B cell (primary cell): Measurements from ENCODE around the gene SMCO2. TPM values are rescaled to one million over a fixed set of nuclear protein-coding genes. Genes with fewer than 3 reads are reported as not detected.

Experiments
- ATAC-seq: fragments of 200-7000 bp; cut with Tn5 transposase; one replicate; pipeline ENCODE4 v1.10.0; 2021; ENCODE audit warnings: low read depth, mild to moderate bottlenecking, moderate number of reproducible peaks, moderate library complexity
- CTCF ChIA-PET: fragments of 350-600 bp; sonication (Branson Sonifier 250); formaldehyde crosslinking; loops from one replicate; lab custom pipeline; 2021; ENCODE audit warnings: antibody characterized with exemption, inconsistent platforms; lab: Charles Lee
- POLR2A ChIA-PET: fragments of 350-600 bp; sonication (Branson Sonifier 250); formaldehyde crosslinking; loops from one replicate; lab custom pipeline; 2021; ENCODE audit warnings: antibody characterized with exemption; lab: Charles Lee
- DNase-seq: peaks from one replicate; pipeline ENCODE4 v3.0.0; 2013
- H2AFZ ChIP-seq: 2 replicates; pipeline ENCODE4 v1.6.1; 2012; ENCODE audit warnings: mild to moderate bottlenecking, low read depth, low read length; ENCODE audit not compliant: insufficient read depth, poor library complexity, severe bottlenecking
- H3K27ac ChIP-seq, 2 donors: 1 replicate in 1 of 2; 2 replicates in 1 of 2; pipeline ENCODE4 v1.5.1; 2012 to 2013; ENCODE audit warnings: low read length in 2 of 2, mild to moderate bottlenecking in 2 of 2, moderate library complexity in 1 of 2
- H3K27me3 ChIP-seq, 4 experiments: fragments of 200-600 bp in 1 of 4; sonication (generic) in 1 of 4; replicated peaks in 1 of 4; 1 replicate in 2 of 4; 2 replicates in 2 of 4; pipeline versions ENCODE4 v1.6.1 to v1.7.0; 2013 to 2016; ENCODE audit warnings: low read length in 3 of 4, mild to moderate bottlenecking in 2 of 4, mixed read lengths in 1 of 4, moderate library complexity in 1 of 4; ENCODE audit not compliant: insufficient read depth in 4 of 4, control insufficient read depth in 3 of 4; ENCODE audit errors: control extremely low read depth in 1 of 4
- H3K36me3 ChIP-seq, 2 experiments: replicated peaks in 1 of 2; 1 replicate in 1 of 2; 2 replicates in 1 of 2; pipeline versions ENCODE4 v1.6.1 to v1.7.1; 2013; ENCODE audit warnings: low read length in 1 of 2; ENCODE audit not compliant: insufficient read depth in 2 of 2, control insufficient read depth in 1 of 2; ENCODE audit errors: control extremely low read depth in 1 of 2, extremely low read depth in 1 of 2
- H3K4me1 ChIP-seq, 2 donors: fragments of 200-600 bp in 1 of 2; sonication (generic) in 1 of 2; 1 replicate in 1 of 2; 2 replicates in 1 of 2; pipeline versions ENCODE4 v1.5.1 to v1.6.1; 2013 to 2017; ENCODE audit warnings: low read length in 2 of 2; ENCODE audit not compliant: control insufficient read depth in 2 of 2, insufficient read depth in 2 of 2
- H3K4me2 ChIP-seq: replicated peaks from 2 replicates; pipeline ENCODE3; 2012; ENCODE audit warnings: mild to moderate bottlenecking, low read depth, low read length; ENCODE audit not compliant: poor library complexity, severe bottlenecking
- H3K4me3 ChIP-seq, 5 experiments: fragments of 200-600 bp in 1 of 5; sonication (generic) in 1 of 5; 1 replicate in 3 of 5; 2 replicates in 2 of 5; pipeline versions ENCODE4 v1.5.1 to v1.7.0; 2011 to 2016; ENCODE audit warnings: low read length in 4 of 5, mild to moderate bottlenecking in 4 of 5, low read depth in 2 of 5, control low read depth in 1 of 5, moderate library complexity in 1 of 5; ENCODE audit not compliant: insufficient read depth in 1 of 5; ENCODE audit errors: control extremely low read depth in 1 of 5, extremely low read depth in 1 of 5
- H3K79me2 ChIP-seq: fragments of 200-600 bp; sonication (generic); one replicate; pipeline ENCODE4 v1.6.0; 2016; ENCODE audit warnings: low read length; ENCODE audit not compliant: control insufficient read depth, insufficient read depth
- H3K9ac ChIP-seq: fragments of 200-600 bp; sonication (generic); 2 replicates; pipeline ENCODE4 v1.6.1; 2017; ENCODE audit warnings: mild to moderate bottlenecking, low read length, moderate library complexity
- H3K9me3 ChIP-seq, 3 donors: one replicate each; pipeline versions ENCODE4 v1.6.1 to v1.7.1; 2013; ENCODE audit warnings: low read length in 2 of 3; ENCODE audit not compliant: control insufficient read depth in 2 of 3, insufficient read depth in 1 of 3; ENCODE audit errors: control extremely low read depth in 1 of 3
- H4K20me1 ChIP-seq: 2 replicates; pipeline ENCODE4 v1.6.0; 2012; ENCODE audit warnings: mild to moderate bottlenecking, low read length; ENCODE audit not compliant: insufficient read depth, control insufficient read depth, poor library complexity, severe bottlenecking
- H3K27ac Mint-ChIP-seq: one replicate; pipeline ENCODE4 v1.8.0; 2021; ENCODE audit warnings: mixed read lengths
- H3K27me3 Mint-ChIP-seq: one replicate; pipeline ENCODE4 v1.8.0; 2021; ENCODE audit warnings: mixed read lengths
- H3K4me1 Mint-ChIP-seq: one replicate; pipeline ENCODE4 v1.8.0; 2021; ENCODE audit warnings: mixed read lengths
- H3K4me3 Mint-ChIP-seq: one replicate; pipeline ENCODE4 v1.8.0; 2021; ENCODE audit warnings: mixed read lengths
- H3K9me3 Mint-ChIP-seq: one replicate; pipeline ENCODE4 v1.8.0; 2022; ENCODE audit warnings: mixed read lengths; ENCODE audit not compliant: insufficient read depth
- EZH2 ChIP-seq: IDR thresholded peaks from 2 replicates; pipeline ENCODE4 v1.6.1; 2012; ENCODE audit warnings: borderline replicate concordance, low read depth, mild to moderate bottlenecking, moderate library complexity, low read length; ENCODE audit not compliant: insufficient read depth, poor library complexity, severe bottlenecking
- WGBS: methylation state at CpG from one replicate; pipeline ENCODE4 v1.1.5; 2013; ENCODE audit warnings: missing lambda C conversion rate; ENCODE audit not compliant: insufficient coverage; 5-methylcytosine and 5-hydroxymethylcytosine counted together
- intact Hi-C: fragments of 100-400 bp; cut with micrococcal nuclease; formaldehyde crosslinking; loops from one replicate; pipeline ENCODE4 v1.10.0; 2022
- polyA plus RNA-seq: library from polyadenylated mRNA; depleted of rRNA; stranded (reverse); fragments of >200 nt; gene quantifications from 2 replicates; pipeline ENCODE4 v1.2.3, GENCODE V29; 2012
- total RNA-seq, 2 donors: library from RNA; stranded (reverse); fragments of 120-200 nt in 1 of 2; gene quantifications; 1 replicate in 1 of 2; 2 replicates in 1 of 2; pipeline versions ENCODE4 v1.2.3 to v1.2.4, GENCODE V29; 2013 to 2022
- TF ChIP-seq, protein P1 (sequence below): fragments of 200-600 bp; IDR thresholded peaks from one replicate; pipeline ENCODE4 v1.8.0; 2022; ENCODE audit warnings: antibody characterized with exemption, mild to moderate bottlenecking

The SMCO2 gene
- total and polyA plus RNA-seq, 2 donors (not counting 1 experiment from before 2014, with no cell fraction given) = 0.15 TPM; not detected in 1

DNA sequence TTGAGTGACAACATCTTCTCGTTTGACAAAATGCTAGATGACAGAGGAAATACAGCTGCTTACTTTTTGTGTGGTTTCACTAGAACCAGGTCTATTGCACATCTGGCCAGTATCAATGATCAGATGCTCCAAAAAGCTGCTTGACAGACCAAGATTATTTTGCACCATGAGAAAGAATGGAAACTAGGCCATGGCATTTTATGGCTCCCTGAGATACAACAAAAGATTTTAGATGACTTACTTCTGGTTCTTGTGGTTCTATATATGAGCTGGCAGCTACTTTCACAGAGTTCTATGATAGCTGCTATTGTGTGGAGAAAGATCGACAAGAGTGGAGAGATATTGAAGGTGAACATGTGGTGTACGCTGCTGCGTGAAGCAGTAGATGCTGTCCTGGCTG lies 51.6 kb downstream of the SMCO2 start:
- Histone ChIP-seq H3K36me3 (no peaks in the 10 kb centered on the region), H4K20me1 (no peaks in the 10 kb centered on the region), H3K27me3 (no peaks in the 10 kb centered on the region), H3K79me2 (no peaks in the 10 kb centered on the region), H2AFZ (no peak overlapping the region), H3K4me1 (no peaks in the 10 kb centered on the region), H3K4me2 (no peak overlapping the region), H3K9ac (no peak overlapping the region), H3K4me3 (no peak overlapping the region), H3K27ac (no peak overlapping the region), H3K9me3 (no peaks in the 10 kb centered on the region)
- TF ChIP-seq EZH2 = no peak
- TF ChIP-seq, protein P1, sequence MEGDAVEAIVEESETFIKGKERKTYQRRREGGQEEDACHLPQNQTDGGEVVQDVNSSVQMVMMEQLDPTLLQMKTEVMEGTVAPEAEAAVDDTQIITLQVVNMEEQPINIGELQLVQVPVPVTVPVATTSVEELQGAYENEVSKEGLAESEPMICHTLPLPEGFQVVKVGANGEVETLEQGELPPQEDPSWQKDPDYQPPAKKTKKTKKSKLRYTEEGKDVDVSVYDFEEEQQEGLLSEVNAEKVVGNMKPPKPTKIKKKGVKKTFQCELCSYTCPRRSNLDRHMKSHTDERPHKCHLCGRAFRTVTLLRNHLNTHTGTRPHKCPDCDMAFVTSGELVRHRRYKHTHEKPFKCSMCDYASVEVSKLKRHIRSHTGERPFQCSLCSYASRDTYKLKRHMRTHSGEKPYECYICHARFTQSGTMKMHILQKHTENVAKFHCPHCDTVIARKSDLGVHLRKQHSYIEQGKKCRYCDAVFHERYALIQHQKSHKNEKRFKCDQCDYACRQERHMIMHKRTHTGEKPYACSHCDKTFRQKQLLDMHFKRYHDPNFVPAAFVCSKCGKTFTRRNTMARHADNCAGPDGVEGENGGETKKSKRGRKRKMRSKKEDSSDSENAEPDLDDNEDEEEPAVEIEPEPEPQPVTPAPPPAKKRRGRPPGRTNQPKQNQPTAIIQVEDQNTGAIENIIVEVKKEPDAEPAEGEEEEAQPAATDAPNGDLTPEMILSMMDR = no peak
- no peaks in the 10 kb centered on the region for H3K9me3 Mint-ChIP-seq
- ATAC-seq (no peak), DNase-seq (no peak)
- H3K4me1 Mint-ChIP-seq = no peaks in the 10 kb centered on the region
- intact Hi-C loops = no loop called here
- 83% methylated on average over 4 of the region's 4 CpGs for WGBS
- H3K27me3 Mint-ChIP-seq = peaks cover 19% of the 10 kb centered on the region
- H3K27ac Mint-ChIP-seq = no peak overlapping the region
- ChIA-PET POLR2A (no interaction called here), CTCF (no interaction called here)
- H3K4me3 Mint-ChIP-seq = no peak overlapping the region

DNA sequence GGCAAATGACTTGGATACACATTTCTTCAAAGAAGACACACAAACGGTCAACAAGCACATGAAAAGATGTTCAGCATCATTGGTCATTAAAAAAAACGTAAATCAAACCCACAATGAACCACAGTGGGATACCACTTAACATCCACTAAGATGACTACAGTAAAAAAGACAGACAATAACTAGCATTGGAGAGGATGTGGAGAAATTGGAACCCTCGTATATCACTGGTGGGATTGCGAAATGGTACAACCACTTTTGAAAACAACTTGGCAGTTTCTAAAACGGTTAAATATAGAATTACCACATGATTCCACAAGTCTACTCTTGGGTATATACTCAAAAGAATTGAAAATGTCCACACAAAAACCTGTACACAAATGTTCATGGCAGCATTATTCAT lies 52.2 kb downstream of the SMCO2 start:
- ChIA-PET POLR2A (no interaction called here), CTCF (no interaction called here)
- ATAC-seq = no peak
- Mint-ChIP-seq H3K4me3 (no peak overlapping the region), H3K27ac (no peak overlapping the region), H3K9me3 (no peaks in the 10 kb centered on the region), H3K27me3 (peaks cover 19% of the 10 kb centered on the region), H3K4me1 (no peaks in the 10 kb centered on the region)
- Histone ChIP-seq H3K27ac (no peak overlapping the region), H2AFZ (no peak overlapping the region), H3K4me3 (no peak overlapping the region), H3K79me2 (no peaks in the 10 kb centered on the region), H3K4me2 (no peak overlapping the region), H4K20me1 (no peaks in the 10 kb centered on the region), H3K27me3 (no peaks in the 10 kb centered on the region), H3K4me1 (no peaks in the 10 kb centered on the region), H3K9ac (no peak overlapping the region), H3K9me3 (no peaks in the 10 kb centered on the region), H3K36me3 (no peaks in the 10 kb centered on the region)
- DNase-seq = no peak
- WGBS = 55% methylated on average over 2 of the region's 5 CpGs
- intact Hi-C loops = no loop called here
- TF ChIP-seq, protein P1 = no peak
- TF ChIP-seq EZH2 = no peak
